Esophagus muscularis mucosa (tissue), 4 donors: ENCODE data around the gene ADCYAP1R1. TPM values are rescaled to one million over a fixed set of nuclear protein-coding genes. Genes with fewer than 3 reads are reported as not detected.

ENCODE experiments used
- DNase-seq: peaks from one replicate; pipeline ENCODE4 v3.0.0-alpha.2; 2017; ENCODE audit errors: extremely low spot score
- H3K27ac ChIP-seq, 4 donors: fragments of 200-600 bp; sonication (generic); replicated peaks in 1 of 4; 1 replicate in 3 of 4; 2 replicates in 1 of 4; pipeline ENCODE4 v1.5.1; 2016 to 2019; ENCODE audit warnings: mild to moderate bottlenecking in 1 of 4
- H3K27me3 ChIP-seq, 4 donors: fragments of 200-600 bp; sonication (generic); one replicate each; pipeline versions ENCODE4 v1.5.1 to v1.6.0; 2016 to 2019
- H3K36me3 ChIP-seq, 4 donors: fragments of 200-600 bp; sonication (generic); one replicate each; pipeline ENCODE4 v1.5.1; 2016 to 2019
- H3K4me1 ChIP-seq, 4 donors: fragments of 200-600 bp; sonication (generic); one replicate each; pipeline ENCODE4 v1.5.1; 2016 to 2019
- H3K4me3 ChIP-seq, 4 donors: fragments of 200-600 bp; sonication (generic); 1 replicate in 2 of 4; 2 replicates in 2 of 4; pipeline ENCODE4 v1.5.1; 2016 to 2019; ENCODE audit warnings: mild to moderate bottlenecking in 4 of 4, moderate library complexity in 1 of 4
- H3K9me3 ChIP-seq, 4 donors: fragments of 200-600 bp; sonication (generic); 1 replicate in 3 of 4; 2 replicates in 1 of 4; pipeline ENCODE4 v1.5.1; 2016 to 2019
- EP300 ChIP-seq: sonication (generic); formaldehyde crosslinking; IDR thresholded peaks from one replicate; pipeline ENCODE4 v1.6.1; 2017; ENCODE audit warnings: antibody characterized with exemption
- POLR2A ChIP-seq: fragments of 450-650 bp; IDR thresholded peaks from one replicate; pipeline ENCODE4 v1.6.1; 2017; ENCODE audit warnings: antibody characterized with exemption, moderate library complexity, mild to moderate bottlenecking, low read depth
- POLR2AphosphoS5 ChIP-seq, 2 donors: sonication (generic); formaldehyde crosslinking; IDR thresholded peaks; one replicate each; pipeline ENCODE4 v1.6.1; 2017; ENCODE audit warnings: antibody characterized with exemption in 2 of 2
- WGBS: methylation state at CpG from one replicate; pipeline ENCODE4 v1.1.5; 2018; 5-methylcytosine and 5-hydroxymethylcytosine counted together
- intact Hi-C: fragments of 100-400 bp; cut with DNase I; formaldehyde crosslinking; loops from one replicate; pipeline ENCODE4 v1.15.1; 2023
- total RNA-seq, 4 donors: library from RNA; depleted of rRNA; stranded (reverse); fragments of >200 nt; gene quantifications; one replicate each; pipeline versions ENCODE4 v1.1.0 to v1.2.1, GENCODE V29; 2016
- TF ChIP-seq, protein P1 (sequence below), 3 experiments: fragments of 200-600 bp in 2 of 3; fragments of 450-650 bp in 1 of 3; sonication (generic) in 2 of 3; IDR thresholded peaks; one replicate each; pipeline ENCODE4 v1.5.1; 2017 to 2019; ENCODE audit warnings: antibody characterized with exemption in 3 of 3, mild to moderate bottlenecking in 2 of 3, moderate library complexity in 1 of 3

Gene ADCYAP1R1
- total RNA-seq, 4 donors from 2014 or later = 10.2 to 35.3 (median 25.7) TPM

DNA sequence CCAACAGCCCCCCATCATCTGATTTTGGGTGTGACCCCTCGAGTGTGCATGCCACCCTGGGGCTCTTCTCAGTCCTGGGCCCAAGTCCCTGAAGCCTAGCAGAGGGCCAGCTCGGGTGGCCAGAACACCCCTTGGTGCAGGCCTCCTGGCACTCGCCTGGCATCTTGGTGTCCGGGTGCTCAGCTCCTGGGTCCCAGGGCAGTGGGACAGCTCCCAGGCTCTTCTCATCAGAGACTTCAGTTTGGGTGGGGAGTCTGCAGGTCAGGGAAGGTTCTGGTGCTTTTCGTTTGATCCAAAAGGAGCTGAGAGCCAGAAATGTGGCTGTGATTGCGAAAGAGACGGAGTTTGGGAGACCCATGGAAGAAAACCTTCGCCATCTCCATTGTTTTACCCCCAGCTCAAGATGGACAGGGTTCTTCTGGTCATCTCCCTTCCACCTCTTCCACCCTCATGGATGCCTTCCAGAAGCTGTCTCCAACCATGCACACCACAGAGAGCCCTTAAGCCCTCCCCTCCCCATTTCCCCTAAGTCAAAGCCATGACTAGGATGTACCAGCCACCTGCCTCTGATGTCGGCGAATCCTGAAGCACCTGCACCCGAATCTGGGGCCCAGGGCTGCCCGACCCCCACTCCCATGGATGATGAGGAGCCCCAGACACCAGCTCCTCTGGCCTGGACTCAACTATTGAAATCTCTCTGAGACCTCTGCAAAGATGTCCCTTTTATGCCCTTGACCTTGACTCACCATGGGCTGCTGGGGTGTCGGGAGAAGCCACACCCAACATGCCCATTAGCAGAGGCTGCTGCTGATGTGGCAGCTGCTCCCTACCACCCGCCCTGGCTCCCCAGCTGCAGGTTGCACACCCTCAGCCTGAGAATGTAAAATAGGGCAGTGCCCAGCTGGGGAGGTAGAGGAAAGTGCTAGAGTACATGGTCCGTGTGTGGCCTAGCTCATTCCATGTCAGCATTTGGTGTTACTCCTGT, 55.3 kb downstream of the ADCYAP1R1 start:
- intact Hi-C loops = no loop called here
- peaks cover 0 to 4% (median 0%) of the 10 kb centered on the region in 4 donors for H3K4me1 ChIP-seq

DNA sequence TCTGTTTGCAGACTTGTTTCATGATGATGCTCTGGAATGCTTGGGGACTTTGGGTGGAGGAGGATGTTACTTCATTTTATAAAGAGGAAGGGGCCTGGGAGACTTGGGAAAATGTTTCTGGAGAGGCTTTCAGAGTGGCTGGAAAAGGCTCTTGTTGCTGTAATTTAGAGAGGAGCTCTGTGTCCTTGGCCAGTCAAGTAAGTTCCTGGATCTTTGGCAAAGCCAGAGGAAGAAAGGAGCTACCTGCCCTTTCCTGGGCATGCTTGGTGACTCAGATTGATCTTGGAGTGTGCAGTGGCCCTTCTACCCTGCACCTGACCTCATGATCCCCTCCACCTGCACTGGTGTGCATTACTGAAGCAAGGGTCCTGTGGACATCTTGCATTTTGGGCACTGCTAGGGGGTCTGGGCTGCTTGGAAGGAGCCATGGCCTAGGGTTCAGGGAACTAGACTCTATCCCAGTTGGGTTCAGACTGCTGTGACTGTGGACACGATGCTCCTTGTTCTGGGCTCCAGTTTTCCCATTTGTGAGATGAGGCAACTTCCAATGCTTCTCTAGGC, 56.1 kb downstream of the ADCYAP1R1 start:
- Histone ChIP-seq H3K36me3 (no peaks in the 10 kb centered on the region), H3K27me3 (no peaks in the 10 kb centered on the region), H3K9me3 (no peaks in the 10 kb centered on the region), H3K27ac (no peak overlapping the region), H3K4me1 (peaks cover 0 to 4% (median 0%) of the 10 kb centered on the region in 4 donors), H3K4me3 (no peak overlapping the region)
- TF ChIP-seq POLR2AphosphoS5 (IDR thresholded peaks at IDR 0.05) (no peak), POLR2A (no peak), EP300 (no peak)
- TF ChIP-seq, protein P1, sequence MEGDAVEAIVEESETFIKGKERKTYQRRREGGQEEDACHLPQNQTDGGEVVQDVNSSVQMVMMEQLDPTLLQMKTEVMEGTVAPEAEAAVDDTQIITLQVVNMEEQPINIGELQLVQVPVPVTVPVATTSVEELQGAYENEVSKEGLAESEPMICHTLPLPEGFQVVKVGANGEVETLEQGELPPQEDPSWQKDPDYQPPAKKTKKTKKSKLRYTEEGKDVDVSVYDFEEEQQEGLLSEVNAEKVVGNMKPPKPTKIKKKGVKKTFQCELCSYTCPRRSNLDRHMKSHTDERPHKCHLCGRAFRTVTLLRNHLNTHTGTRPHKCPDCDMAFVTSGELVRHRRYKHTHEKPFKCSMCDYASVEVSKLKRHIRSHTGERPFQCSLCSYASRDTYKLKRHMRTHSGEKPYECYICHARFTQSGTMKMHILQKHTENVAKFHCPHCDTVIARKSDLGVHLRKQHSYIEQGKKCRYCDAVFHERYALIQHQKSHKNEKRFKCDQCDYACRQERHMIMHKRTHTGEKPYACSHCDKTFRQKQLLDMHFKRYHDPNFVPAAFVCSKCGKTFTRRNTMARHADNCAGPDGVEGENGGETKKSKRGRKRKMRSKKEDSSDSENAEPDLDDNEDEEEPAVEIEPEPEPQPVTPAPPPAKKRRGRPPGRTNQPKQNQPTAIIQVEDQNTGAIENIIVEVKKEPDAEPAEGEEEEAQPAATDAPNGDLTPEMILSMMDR (IDR thresholded peaks at IDR 0.05) = no peak
- WGBS = 88% methylated on average over 1 of the region's 1 CpG
- intact Hi-C loops = no loop called here
- peak; percentile 88 for DNase-seq

More for the DNA sequence above, 55.3 kb downstream of the ADCYAP1R1 start:
- TF ChIP-seq, protein P1 (IDR thresholded peaks at IDR 0.05) = no peak
- no peak for TF ChIP-seq POLR2AphosphoS5 (IDR thresholded peaks at IDR 0.05)
- no peak for TF ChIP-seq EP300
- H3K9me3 ChIP-seq = no peaks in the 10 kb centered on the region
- no peak overlapping the region for H3K4me3 ChIP-seq
- H3K36me3 ChIP-seq = no peaks in the 10 kb centered on the region
- WGBS = 90% methylated on average over 15 of the region's 15 CpGs
- no peaks in the 10 kb centered on the region for H3K27me3 ChIP-seq
- peak; percentile 82 for DNase-seq
- no peak overlapping the region for H3K27ac ChIP-seq

DNA sequence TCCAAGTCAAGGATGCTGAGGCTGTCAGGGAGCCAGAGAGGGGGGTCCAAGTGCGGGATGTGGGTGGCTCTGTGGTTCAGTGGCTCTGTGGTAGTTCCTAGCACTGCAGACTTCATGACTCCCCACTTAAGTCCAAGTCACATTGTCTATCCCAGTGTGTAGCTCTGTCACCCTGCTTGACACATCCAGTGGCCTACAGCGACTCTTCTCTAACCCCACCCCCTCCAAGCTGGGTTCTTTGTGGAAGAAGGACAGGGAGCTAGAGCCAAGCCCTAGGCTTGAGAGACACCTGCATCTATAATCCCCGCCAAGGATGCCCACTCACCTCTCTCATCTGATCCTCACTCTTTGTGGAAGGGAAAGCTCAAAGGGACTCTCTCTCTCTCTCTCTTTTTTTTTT, 57.6 kb downstream of the ADCYAP1R1 start:
- no peak for DNase-seq
- intact Hi-C loops = no loop called here
- Histone ChIP-seq H3K27ac (no peak overlapping the region), H3K4me1 (no peaks in the 10 kb centered on the region), H3K4me3 (no peak overlapping the region), H3K27me3 (no peaks in the 10 kb centered on the region), H3K36me3 (no peaks in the 10 kb centered on the region), H3K9me3 (no peaks in the 10 kb centered on the region)
- 96% methylated on average over 3 of the region's 3 CpGs for WGBS
- TF ChIP-seq POLR2AphosphoS5 (IDR thresholded peaks at IDR 0.05) = no peak
- no peak for TF ChIP-seq EP300
- TF ChIP-seq, protein P1 (IDR thresholded peaks at IDR 0.05) = no peak
- TF ChIP-seq POLR2A = no peak

DNA sequence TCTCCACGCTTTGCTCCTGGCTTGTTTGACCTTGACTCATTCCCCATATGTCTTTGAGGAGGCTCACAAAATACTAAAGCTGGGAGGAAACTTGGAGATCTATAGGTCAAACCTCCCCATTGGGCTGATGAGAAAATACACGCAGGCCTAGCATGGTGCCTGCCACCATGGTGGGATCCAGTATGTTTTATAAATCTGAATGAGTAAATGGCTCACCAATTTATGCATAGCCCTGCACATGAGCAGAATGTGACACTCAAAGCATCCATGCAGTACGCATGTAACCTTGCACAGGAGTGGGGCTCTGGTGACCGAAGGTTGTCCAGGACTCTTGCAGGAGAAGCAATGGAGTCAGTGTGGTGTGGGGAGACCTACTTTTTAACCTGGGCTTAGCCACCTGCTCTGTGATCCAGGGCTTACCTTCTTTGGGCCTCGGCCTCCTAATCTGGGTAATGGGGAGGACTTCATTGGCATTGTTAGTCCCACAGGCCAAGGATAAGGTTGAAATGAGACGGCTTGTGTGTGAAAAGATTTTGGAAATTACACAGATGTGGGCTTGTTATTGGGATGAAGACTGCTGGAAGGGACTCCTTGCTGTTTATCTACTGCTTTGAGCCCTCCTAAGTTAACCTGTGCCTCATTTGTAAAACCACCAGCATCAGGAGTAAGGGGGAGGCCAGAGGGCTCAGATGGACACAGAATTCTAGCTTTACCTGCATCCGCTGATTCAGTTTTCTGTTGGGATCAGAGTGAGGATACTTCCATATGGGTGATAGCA, 58.4 kb downstream of the ADCYAP1R1 start:
- TF ChIP-seq EP300 = no peak
- no peak for TF ChIP-seq POLR2AphosphoS5 (IDR thresholded peaks at IDR 0.05)
- no peak for TF ChIP-seq POLR2A
- TF ChIP-seq, protein P1 (IDR thresholded peaks at IDR 0.05) = no peak
- Histone ChIP-seq H3K9me3 (no peaks in the 10 kb centered on the region), H3K27me3 (no peaks in the 10 kb centered on the region), H3K27ac (no peak overlapping the region), H3K4me1 (no peaks in the 10 kb centered on the region), H3K36me3 (no peaks in the 10 kb centered on the region), H3K4me3 (no peak overlapping the region)
- WGBS = 91% methylated on average over 7 of the region's 7 CpGs
- peak; percentile 83 for DNase-seq
- intact Hi-C loops = no loop called here
